Chondrocyte (in vitro differentiated cells): ENCODE data around the gene BPHL. TPM values are rescaled to one million over a fixed set of nuclear protein-coding genes. Genes with fewer than 3 reads are reported as not detected.

Experiments used
- DNase-seq: peaks from one replicate; pipeline ENCODE4 v3.0.0; 2021; ENCODE audit warnings: mixed read lengths, low spot score
- H3K27ac Mint-ChIP-seq: one replicate; pipeline ENCODE4 v1.8.0; 2021; ENCODE audit warnings: mild to moderate bottlenecking, moderate library complexity, mixed read lengths; ENCODE audit not compliant: unreplicated experiment
- H3K27me3 Mint-ChIP-seq: 2 replicates; pipeline ENCODE4 v1.8.0; 2021; ENCODE audit warnings: low read depth, mixed read lengths
- H3K36me3 Mint-ChIP-seq: 2 replicates; pipeline ENCODE4 v1.8.0; 2021; ENCODE audit warnings: low read depth, mixed read lengths
- H3K4me1 Mint-ChIP-seq: 2 replicates; pipeline ENCODE4 v1.8.0; 2021; ENCODE audit warnings: low read depth, mild to moderate bottlenecking, mixed read lengths
- H3K4me3 Mint-ChIP-seq: one replicate; pipeline ENCODE4 v1.8.0; 2021; ENCODE audit warnings: mild to moderate bottlenecking, moderate library complexity, mixed read lengths; ENCODE audit not compliant: unreplicated experiment
- H3K9me3 Mint-ChIP-seq: 2 replicates; pipeline ENCODE4 v1.8.0; 2021; ENCODE audit warnings: low read depth, mixed read lengths
- total RNA-seq: library from RNA; stranded (reverse); gene quantifications from 3 replicates; pipeline ENCODE4 v1.2.1, GENCODE V29; 2021
- TF ChIP-seq, protein P1 (sequence below): fragments of 200-600 bp; sonication (generic); IDR thresholded peaks from 2 replicates; pipeline ENCODE4 v1.5.0; 2021; ENCODE audit warnings: antibody characterized with exemption, mild to moderate bottlenecking, moderate library complexity

BPHL gene
- total RNA-seq, 1 donor from 2014 or later = 26.2 TPM

DNA sequence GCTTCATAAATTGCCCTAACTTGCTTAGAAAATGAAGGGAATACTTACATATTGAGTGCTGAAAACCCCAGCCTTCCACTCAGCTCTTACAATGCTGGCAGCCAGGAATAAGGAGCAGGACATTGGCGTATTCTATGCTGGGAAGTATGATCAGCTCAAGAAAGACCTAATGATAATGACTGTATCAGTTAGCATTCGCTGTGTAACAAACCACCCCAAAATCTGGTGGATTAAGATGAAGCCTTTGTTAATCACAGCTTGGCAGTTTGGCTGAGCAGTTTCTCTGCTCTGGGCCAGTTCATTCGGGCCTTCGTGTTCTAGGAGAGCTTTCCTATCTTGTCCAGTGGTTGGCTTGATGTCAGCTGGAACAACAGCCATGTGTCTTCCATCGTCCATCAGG is 72.3 kb downstream of the BPHL start:
- Mint-ChIP-seq H3K27ac (no peak overlapping the region), H3K36me3 (no peaks in the 10 kb centered on the region), H3K27me3 (no peaks in the 10 kb centered on the region), H3K4me1 (no peaks in the 10 kb centered on the region), H3K4me3 (no peak overlapping the region), H3K9me3 (peaks cover 2% of the 10 kb centered on the region)
- TF ChIP-seq, protein P1, sequence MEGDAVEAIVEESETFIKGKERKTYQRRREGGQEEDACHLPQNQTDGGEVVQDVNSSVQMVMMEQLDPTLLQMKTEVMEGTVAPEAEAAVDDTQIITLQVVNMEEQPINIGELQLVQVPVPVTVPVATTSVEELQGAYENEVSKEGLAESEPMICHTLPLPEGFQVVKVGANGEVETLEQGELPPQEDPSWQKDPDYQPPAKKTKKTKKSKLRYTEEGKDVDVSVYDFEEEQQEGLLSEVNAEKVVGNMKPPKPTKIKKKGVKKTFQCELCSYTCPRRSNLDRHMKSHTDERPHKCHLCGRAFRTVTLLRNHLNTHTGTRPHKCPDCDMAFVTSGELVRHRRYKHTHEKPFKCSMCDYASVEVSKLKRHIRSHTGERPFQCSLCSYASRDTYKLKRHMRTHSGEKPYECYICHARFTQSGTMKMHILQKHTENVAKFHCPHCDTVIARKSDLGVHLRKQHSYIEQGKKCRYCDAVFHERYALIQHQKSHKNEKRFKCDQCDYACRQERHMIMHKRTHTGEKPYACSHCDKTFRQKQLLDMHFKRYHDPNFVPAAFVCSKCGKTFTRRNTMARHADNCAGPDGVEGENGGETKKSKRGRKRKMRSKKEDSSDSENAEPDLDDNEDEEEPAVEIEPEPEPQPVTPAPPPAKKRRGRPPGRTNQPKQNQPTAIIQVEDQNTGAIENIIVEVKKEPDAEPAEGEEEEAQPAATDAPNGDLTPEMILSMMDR = no peak
- no peak for DNase-seq

DNA sequence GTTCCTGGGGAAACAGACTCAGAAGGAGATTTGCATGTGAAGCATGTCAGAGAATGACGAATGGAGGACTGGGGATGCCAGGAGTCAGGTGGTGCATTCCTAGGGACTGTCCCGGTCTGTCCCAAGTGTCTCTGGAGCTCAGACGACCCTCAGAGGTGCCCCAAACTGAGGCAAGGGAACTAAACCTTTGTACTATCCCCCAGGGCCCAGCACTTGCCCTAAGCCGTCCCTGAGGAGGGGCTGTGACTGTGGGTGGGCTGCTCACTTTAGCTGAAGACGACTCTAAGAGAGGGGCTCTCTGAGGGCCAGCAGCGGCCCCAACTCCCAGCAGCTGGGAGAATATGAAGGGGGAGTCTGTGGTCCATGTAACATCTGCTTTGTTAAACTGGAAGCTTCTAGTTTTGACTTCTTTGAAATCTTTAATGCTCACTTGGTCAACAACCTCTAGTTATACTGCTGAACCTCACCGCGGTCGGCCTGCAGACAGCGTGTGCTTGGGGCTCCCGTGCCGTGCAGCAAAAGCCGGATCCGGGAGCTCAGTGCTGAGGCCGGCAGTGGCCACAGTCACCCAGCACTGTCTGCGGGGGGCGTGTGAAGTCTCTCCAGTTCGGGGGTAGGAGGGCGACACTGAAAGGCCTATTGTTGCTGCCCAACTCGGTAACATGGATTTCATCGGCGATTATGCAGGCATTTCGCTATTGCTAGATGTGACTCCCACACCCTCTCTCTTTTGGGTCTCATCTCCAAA is 74.8 kb downstream of the BPHL start:
- no peaks in the 10 kb centered on the region for H3K4me1 Mint-ChIP-seq
- no peaks in the 10 kb centered on the region for H3K27me3 Mint-ChIP-seq
- no peaks in the 10 kb centered on the region for H3K36me3 Mint-ChIP-seq
- H3K27ac Mint-ChIP-seq = peak overlapping the region; percentile 32
- DNase-seq = no peak
- H3K4me3 Mint-ChIP-seq = no peak overlapping the region
- peaks cover 2% of the 10 kb centered on the region for H3K9me3 Mint-ChIP-seq
- TF ChIP-seq, protein P1 = no peak

DNA sequence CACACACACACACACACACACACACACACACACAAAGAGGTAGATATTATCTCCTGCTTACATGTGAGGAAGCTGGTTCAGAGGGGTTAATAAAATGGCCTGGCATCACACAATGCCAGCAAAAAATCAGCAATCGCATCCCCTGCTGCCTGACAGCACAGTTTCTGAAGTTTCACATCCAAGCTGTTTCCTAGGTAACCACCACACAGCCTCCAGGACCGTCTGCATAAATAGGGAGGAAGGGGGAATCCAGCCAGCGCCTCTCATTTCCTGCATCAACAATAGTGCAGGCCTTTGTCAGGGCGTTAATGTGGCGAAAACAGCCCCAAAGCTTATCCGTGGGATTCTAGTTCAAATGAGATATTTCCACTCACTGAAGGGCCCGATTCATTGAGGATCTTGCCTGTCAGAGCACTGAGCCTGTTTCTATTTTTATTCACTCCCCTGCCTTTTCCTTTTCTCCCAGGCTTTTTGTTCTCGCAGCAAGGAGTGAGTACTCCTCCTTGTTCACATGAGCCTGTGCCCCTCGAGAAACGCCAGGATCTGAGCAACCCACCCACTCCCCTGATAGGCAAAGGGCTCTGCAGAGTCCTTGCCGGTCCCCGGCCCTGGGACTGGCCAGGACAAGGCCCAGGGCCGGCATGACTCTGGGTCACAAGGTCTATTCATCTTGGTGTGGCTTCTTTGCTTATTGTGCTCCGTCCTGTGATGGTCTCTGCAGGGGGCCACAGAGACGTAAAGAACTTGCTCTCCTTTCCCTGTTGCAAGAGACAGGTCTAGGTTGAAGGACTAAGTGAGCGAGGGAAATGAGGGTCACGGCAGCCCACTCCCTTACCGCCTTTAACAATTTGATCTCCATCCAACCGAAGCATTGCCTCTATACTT is 76.3 kb downstream of the BPHL start:
- Mint-ChIP-seq H3K4me1 (no peaks in the 10 kb centered on the region), H3K27me3 (no peaks in the 10 kb centered on the region), H3K4me3 (no peak overlapping the region), H3K36me3 (no peaks in the 10 kb centered on the region), H3K27ac (no peak overlapping the region), H3K9me3 (peaks cover 5% of the 10 kb centered on the region)
- no peak for DNase-seq
- TF ChIP-seq, protein P1 = no peak

DNA sequence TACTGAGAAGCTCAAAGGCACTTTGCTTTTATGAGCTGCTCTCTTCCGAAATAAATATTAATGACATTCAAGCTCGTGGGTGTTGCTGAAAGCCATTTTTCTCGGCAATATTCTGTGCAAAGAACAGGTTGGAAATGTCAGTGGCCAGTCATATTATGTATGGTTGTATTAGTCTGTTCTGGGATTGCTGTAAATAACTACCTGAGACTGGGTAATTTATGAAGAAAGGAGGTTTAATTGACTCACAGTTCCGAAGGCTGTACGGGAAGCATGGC is 76.8 kb downstream of the BPHL start:
- Mint-ChIP-seq H3K27ac (no peak overlapping the region), H3K4me1 (no peaks in the 10 kb centered on the region), H3K27me3 (no peaks in the 10 kb centered on the region), H3K36me3 (no peaks in the 10 kb centered on the region), H3K4me3 (no peak overlapping the region), H3K9me3 (peaks cover 5% of the 10 kb centered on the region)
- DNase-seq = no peak
- TF ChIP-seq, protein P1 = no peak

DNA sequence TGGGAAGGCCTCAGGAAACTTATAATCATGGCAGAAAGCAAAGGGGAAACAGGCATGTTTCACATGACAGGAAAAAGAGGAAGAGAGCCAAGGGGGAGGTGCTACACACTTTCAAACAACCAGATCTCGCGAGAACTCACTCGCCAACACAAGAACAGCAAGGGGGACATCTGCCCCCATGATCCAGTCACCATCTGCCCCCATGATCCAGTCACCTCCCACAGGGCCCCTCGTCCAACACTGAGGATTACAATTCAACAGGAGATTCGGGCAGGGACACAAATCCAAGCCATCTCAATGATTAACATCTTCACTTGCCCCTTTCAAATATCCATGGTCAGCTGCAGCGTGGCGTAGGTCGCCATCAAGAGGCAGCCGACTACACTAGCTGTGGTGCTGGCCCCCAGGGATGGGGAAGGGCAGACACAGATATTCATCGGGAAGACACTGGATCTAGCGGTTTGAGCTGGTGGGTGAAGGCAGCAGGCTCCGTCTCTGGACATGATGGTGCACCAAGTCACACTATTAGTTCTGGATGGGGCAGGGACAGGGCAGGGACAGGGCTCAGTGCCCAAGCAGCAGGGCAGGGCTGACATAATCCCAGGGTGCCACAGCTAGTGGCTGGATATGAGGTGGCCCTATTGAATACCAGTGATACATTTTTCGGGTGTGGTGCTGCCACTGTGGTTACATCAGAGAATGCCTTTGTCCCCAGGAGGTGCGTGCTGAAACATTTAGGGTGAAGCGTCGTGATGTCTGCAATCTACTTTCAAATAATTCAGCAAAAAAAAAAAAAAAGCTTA is 77.4 kb downstream of the BPHL start:
- H3K27me3 Mint-ChIP-seq = no peaks in the 10 kb centered on the region
- H3K36me3 Mint-ChIP-seq = no peaks in the 10 kb centered on the region
- H3K9me3 Mint-ChIP-seq = peaks cover 5% of the 10 kb centered on the region
- TF ChIP-seq, protein P1 = peak; percentile 29
- no peak for DNase-seq
- H3K27ac Mint-ChIP-seq = no peak overlapping the region
- no peak overlapping the region for H3K4me3 Mint-ChIP-seq
- H3K4me1 Mint-ChIP-seq = no peaks in the 10 kb centered on the region
